ENCODE results near the gene WDR5B.

Gene WDR5B

DNA sequence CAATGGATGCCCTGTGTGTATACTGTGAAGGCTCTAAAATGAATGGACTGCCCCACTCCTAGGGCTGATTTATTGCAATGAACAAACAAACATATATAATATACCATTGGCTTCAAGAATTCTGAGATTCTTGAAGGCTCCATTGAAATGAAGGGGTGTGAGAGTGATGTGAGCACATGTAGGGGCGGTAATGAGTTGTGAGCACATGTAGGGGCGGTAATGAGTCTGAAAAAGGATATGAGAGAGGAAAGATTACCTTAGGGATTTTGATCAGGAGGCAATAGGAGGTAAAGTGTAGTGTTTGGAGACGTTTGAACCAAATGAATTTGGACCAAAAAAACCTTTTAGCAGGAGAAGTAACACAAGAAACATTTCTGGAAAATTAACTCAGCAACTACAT lies 28.2 kb downstream of the WDR5B start:
- H3K9me3 ChIP-seq = no peaks in the 10 kb centered on the region
- peaks cover 0 to 15% (median 6%) of the 10 kb centered on the region in 4 donors for H3K4me1 ChIP-seq
- H3K36me3 ChIP-seq = no peaks in the 10 kb centered on the region
- TF ChIP-seq, protein P1, sequence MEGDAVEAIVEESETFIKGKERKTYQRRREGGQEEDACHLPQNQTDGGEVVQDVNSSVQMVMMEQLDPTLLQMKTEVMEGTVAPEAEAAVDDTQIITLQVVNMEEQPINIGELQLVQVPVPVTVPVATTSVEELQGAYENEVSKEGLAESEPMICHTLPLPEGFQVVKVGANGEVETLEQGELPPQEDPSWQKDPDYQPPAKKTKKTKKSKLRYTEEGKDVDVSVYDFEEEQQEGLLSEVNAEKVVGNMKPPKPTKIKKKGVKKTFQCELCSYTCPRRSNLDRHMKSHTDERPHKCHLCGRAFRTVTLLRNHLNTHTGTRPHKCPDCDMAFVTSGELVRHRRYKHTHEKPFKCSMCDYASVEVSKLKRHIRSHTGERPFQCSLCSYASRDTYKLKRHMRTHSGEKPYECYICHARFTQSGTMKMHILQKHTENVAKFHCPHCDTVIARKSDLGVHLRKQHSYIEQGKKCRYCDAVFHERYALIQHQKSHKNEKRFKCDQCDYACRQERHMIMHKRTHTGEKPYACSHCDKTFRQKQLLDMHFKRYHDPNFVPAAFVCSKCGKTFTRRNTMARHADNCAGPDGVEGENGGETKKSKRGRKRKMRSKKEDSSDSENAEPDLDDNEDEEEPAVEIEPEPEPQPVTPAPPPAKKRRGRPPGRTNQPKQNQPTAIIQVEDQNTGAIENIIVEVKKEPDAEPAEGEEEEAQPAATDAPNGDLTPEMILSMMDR (IDR thresholded peaks at IDR 0.05) = no peak
- intact Hi-C loops (cut with DNase I; ENCODE audit: low total_unique reads) = loop anchor here (10.0 kb wide), 1 partner anchor 297 kb away; the partner anchor contains the start of gene PARP14
- H3K27ac ChIP-seq = no peak overlapping the region
- no peaks in the 10 kb centered on the region for H3K27me3 ChIP-seq
- no peak overlapping the region for H3K4me3 ChIP-seq
- DNase-seq = no peak

DNA sequence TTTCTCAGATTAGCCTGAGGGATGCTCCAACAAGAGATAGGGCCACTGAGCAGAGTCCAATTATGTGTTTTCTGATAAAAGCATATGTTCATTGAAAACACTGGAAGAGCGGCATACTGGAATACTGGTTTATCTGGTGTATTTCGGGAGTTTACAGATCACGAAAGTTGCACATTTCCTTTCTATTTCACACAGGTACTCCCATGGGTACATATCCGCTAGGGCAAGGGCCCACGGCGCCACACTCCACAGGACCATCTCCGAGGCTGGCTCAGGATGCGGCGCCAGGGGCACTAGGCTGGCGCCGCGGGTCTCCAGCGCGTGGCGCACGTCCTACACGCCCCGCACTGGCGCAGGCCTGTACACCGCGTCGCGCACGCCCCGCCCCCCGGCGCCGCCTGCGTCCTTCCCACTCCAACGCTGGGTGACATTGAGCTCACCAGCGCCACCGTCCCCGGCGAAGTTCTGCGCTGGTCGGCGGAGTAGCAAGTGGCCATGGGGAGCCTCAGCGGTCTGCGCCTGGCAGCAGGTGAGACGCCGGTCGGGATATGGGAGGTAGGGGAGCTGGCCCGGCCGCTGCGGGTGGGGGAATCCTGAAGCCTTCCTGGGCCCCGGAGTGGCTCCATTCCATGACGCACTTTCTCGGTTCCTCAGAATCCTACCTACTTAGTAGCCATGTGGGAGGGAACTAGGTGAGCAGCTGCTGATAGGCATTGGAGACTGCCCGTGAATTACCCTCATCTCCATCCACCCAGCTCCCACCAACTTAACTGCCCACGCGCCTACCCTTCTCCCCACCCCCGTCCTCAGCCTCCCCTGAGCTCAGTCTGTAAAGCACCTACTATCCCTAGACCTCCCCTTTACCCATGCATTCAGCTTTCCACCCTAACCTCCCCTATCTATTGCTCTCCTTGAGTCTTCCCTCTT lies 31.8 kb downstream of the WDR5B start, which contains the start of gene FAM162A:
TSS of gene FAM162A (plus strand) at position 412 of the 927 bp plus-strand sequence. CDS start at position 496, 84 bp downstream.
- Histone ChIP-seq H3K27me3 (no peaks in the 10 kb centered on the region), H3K4me3 (peak within 1 kb of the TSS; percentile 72 to 82), H3K36me3 (no peaks in the 10 kb centered on the region), H3K4me1 (peaks cover 0 to 24% (median 12%) of the 10 kb centered on the region in 4 donors), H3K9me3 (no peaks in the 10 kb centered on the region), H3K27ac (peak within 1 kb of the TSS; percentile 87 to 90)
- peak; percentile 94 to 96 for DNase-seq
- intact Hi-C loops (cut with DNase I; ENCODE audit: low total_unique reads) = loop anchor here (10.0 kb wide), 1 partner anchor 301 kb away; the partner anchor contains the start of gene PARP14
- TF ChIP-seq, protein P1 (IDR thresholded peaks at IDR 0.05) = peak; percentile 38 to 48

DNA sequence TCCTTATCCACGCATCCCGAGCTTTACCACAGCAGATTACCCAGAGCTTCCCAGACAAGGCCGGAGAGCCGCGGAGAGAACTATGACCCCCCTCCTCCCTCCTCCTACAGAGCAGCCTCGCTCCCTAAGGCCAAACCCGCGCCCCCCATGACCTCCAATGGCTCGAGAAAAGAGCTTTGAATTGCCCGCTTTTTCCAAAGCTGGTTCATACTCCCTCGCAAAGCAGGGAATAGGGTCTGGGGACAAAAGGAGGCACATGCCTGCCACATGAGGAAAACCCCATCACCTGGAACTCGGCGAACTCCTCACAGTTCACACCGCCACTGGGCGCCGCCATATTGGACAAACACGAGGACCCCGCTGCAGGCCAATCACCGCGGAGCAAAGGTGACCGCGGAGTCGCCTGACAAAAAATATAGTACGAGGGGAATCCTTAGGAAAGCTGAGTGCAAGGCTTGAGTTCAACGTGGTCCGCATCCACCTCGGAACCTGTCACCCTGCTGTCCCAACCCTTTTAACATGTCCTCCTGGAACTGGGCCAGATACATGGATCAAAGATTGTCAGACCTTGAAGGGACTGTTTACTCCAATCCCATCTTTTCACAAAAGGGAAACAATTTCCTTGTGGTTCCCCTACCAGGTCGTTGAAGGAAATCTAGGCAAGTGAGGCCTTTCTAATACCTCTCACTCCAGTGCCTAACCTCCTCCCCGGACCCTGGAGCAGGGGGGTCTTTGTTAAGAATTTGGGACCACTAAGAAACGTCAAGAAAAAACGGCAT lies 32.8 kb downstream of the WDR5B start, which contains the start of gene MIX23:
TSS of gene MIX23 (minus strand) at position 344 of the 779 bp plus-strand sequence. CDS start at position 337, 7 bp downstream.
- no peaks in the 10 kb centered on the region for H3K27me3 ChIP-seq
- TF ChIP-seq, protein P1 (IDR thresholded peaks at IDR 0.05) = no peak
- H3K4me3 ChIP-seq = peak within 1 kb of the TSS; percentile 72 to 82
- intact Hi-C loops (cut with DNase I; ENCODE audit: low total_unique reads) = loop anchor here (10.0 kb wide), 1 partner anchor 302 kb away; the partner anchor contains the start of gene PARP14
- peak; percentile 89 to 90 for DNase-seq
- no peaks in the 10 kb centered on the region for H3K9me3 ChIP-seq
- peak within 1 kb of the TSS; percentile 87 to 90 for H3K27ac ChIP-seq
- H3K36me3 ChIP-seq = no peaks in the 10 kb centered on the region
- H3K4me1 ChIP-seq = peaks cover 0 to 24% (median 12%) of the 10 kb centered on the region in 4 donors

DNA sequence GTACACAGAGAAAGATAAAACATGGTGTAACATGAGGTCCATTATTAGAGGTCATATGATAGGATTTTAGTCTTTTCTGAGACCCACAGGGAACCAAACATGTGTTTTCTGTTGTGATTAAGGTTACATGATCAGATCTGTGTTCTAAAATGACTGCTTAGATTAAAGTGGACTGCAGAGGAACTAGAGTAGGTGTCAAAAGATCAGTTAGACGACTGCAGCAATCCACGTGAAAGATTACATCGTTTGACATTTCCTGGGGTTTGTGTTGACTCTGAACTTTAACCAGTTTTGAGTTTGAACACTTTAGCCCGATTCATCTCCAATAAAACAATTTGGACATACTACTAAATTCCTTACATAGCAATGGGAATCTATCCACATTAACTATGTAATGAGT lies 37.9 kb downstream of the WDR5B start:
- Histone ChIP-seq H3K4me3 (no peak overlapping the region), H3K9me3 (no peaks in the 10 kb centered on the region), H3K4me1 (peaks cover 0 to 8% (median 6%) of the 10 kb centered on the region in 4 donors), H3K27ac (no peak overlapping the region), H3K27me3 (no peaks in the 10 kb centered on the region), H3K36me3 (no peaks in the 10 kb centered on the region)
- intact Hi-C loops (cut with DNase I; ENCODE audit: low total_unique reads) = no loop called here
- TF ChIP-seq, protein P1 (IDR thresholded peaks at IDR 0.05) = no peak
- DNase-seq = no peak

DNA sequence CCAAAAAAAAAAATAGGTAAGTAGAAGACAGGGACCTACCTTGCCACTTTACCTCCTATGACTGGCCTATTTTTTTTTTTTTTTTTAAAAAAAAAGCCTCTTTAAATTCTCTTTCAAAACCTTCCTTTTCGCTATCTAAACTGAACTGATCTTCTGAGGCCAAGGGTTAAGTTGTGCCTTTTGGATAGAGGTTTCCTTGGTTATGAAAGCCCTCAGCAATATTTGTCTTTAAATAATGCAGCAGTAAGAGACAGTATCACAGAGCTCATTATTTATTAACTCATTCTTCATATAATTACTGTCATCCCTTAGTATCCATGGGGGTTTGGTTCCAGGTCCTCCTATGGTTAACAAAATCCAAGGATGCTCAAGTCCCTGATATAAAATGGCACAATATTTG lies 41.8 kb downstream of the WDR5B start:
- intact Hi-C loops (cut with DNase I; ENCODE audit: low total_unique reads) = no loop called here

More for the DNA sequence above, 41.8 kb downstream of the WDR5B start:
- Histone ChIP-seq H3K4me1 (no peaks in the 10 kb centered on the region), H3K36me3 (peaks cover 0 to 14% (median 0%) of the 10 kb centered on the region in 3 donors), H3K27ac (no peak overlapping the region), H3K9me3 (no peaks in the 10 kb centered on the region), H3K27me3 (no peaks in the 10 kb centered on the region), H3K4me3 (no peak overlapping the region)
- TF ChIP-seq, protein P1 (IDR thresholded peaks at IDR 0.05) = no peak
- no peak for DNase-seq

All from tibial artery (tissue), 4 donors.